Mucosa of rectum (tissue), 2 donors: ENCODE measurements around the gene ELAVL3.
A peak's percentile ranks its signal among the peaks of the same experiment; 100 is the strongest.

ENCODE experiments used
- H3K27ac ChIP-seq, 2 donors: one replicate each; pipeline ENCODE4 v1.7.0; 2013; ENCODE audit warnings: inconsistent platforms in 2 of 2, low read depth in 2 of 2, low read length in 2 of 2
- H3K27me3 ChIP-seq, 2 donors: one replicate each; pipeline ENCODE4 v1.7.0; 2013; ENCODE audit warnings: low read length in 2 of 2; ENCODE audit not compliant: control insufficient read depth in 2 of 2, insufficient read depth in 2 of 2
- H3K36me3 ChIP-seq, 2 donors: one replicate each; pipeline ENCODE4 v1.7.0; 2013; ENCODE audit warnings: low read length in 2 of 2; ENCODE audit not compliant: control insufficient read depth in 2 of 2, insufficient read depth in 2 of 2
- H3K4me1 ChIP-seq, 2 donors: one replicate each; pipeline ENCODE4 v1.7.0; 2013; ENCODE audit warnings: low read length in 2 of 2, mild to moderate bottlenecking in 1 of 2; ENCODE audit not compliant: control insufficient read depth in 2 of 2, insufficient read depth in 2 of 2
- H3K4me3 ChIP-seq, 2 donors: one replicate each; pipeline ENCODE4 v1.7.0; 2013; ENCODE audit warnings: low read length in 2 of 2
- H3K9ac ChIP-seq, 2 donors: one replicate each; pipeline ENCODE4 v1.7.0; 2013; ENCODE audit warnings: low read length in 2 of 2, low read depth in 1 of 2, mild to moderate bottlenecking in 1 of 2
- H3K9me3 ChIP-seq, 2 donors: one replicate each; pipeline ENCODE4 v1.7.0; 2013; ENCODE audit warnings: low read length in 2 of 2; ENCODE audit not compliant: control insufficient read depth in 2 of 2
- donor health status: healthy.
- donor health status: Normal muscosa, but diverticular disease.

Gene ELAVL3

DNA sequence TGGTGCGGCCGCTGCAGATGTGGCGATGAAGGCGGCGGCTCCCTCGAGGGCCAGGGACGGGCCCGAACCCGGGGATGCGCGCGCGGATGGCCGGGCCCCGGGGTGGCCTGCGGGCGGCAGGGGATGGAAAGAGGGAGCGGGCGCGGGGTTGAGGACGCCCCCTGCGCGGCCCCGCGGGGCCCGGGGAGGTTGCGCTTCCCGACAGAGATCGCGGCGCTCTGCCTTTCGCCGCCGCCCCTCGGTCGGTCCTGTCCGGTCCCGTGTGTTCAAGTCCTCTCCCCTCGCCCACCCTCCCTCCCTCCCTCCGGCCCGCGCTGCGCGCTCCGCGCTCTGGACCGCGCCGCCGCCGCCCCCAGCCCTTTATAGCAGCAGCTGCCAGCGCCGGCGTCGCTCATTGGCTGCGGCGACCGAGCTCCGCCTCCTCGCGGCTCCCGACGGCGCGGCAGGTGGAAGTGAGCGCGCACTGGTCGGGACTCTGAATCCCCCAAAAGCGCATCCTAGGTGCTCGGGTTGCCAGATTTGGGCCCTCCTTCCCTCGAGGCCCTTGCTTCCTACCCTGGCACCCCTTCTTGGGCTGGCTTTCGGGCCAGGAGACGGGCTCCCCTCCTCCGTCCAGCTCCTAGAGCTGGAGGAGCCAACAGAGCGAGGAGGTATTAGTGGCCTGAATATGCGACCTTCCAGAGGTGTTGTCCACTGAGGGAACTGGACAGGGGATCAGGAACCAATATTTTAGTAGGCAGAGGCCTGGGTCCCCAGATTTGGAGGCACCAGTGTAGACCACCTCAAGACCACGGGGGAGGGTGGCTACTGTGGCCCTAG lies at the start of gene ELAVL3:
ELAVL3 (minus strand) TSS at position 332 of the 819 bp plus-strand sequence. CDS start 438 bp downstream, outside the sequence.
- Histone ChIP-seq H3K4me1 (peaks cover 6 to 11% of the 10 kb centered on the region in 2 donors), H3K4me3 (peak within 1 kb of the TSS in 1 of 2 donors; percentile 17), H3K27ac (no peak within 1 kb of the TSS), H3K27me3 (peaks cover 11 to 25% of the 10 kb centered on the region in 2 donors), H3K36me3 (peaks cover 0 to 6% of the 10 kb centered on the region in 2 donors), H3K9ac (no peak within 1 kb of the TSS), H3K9me3 (no peaks in the 10 kb centered on the region)

DNA sequence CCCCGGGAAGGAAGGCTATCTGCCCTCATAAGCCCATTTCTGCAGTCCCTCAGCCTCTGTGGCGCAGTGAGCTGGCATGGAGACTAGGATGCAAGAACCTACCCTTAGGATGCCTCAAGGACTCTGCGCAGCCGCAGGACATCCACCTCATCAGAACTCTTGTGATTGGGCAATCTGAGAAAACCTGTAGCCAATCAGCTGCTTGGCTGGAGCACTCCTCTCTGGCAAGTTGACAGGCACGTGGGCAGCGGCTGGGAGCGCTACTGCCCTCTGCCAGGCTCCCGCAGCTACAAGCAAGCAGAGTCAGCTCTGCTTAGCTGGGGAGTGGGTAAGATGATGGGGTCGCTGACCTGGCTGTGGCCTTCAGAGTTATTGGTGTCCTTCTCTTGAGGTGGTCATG lies 49.6 kb upstream of the ELAVL3 start:
- H3K36me3 ChIP-seq, result peaks cover 0 to under 1% of the 10 kb centered on the region in 2 donors
- H3K27me3 ChIP-seq, result no peaks in the 10 kb centered on the region
- H3K9ac ChIP-seq, result no peak overlapping the region
- H3K27ac ChIP-seq, result no peak overlapping the region
- H3K4me3 ChIP-seq, result no peak overlapping the region
- no peaks in the 10 kb centered on the region for H3K9me3 ChIP-seq
- H3K4me1 ChIP-seq, result peaks cover 6 to 10% of the 10 kb centered on the region in 2 donors

DNA sequence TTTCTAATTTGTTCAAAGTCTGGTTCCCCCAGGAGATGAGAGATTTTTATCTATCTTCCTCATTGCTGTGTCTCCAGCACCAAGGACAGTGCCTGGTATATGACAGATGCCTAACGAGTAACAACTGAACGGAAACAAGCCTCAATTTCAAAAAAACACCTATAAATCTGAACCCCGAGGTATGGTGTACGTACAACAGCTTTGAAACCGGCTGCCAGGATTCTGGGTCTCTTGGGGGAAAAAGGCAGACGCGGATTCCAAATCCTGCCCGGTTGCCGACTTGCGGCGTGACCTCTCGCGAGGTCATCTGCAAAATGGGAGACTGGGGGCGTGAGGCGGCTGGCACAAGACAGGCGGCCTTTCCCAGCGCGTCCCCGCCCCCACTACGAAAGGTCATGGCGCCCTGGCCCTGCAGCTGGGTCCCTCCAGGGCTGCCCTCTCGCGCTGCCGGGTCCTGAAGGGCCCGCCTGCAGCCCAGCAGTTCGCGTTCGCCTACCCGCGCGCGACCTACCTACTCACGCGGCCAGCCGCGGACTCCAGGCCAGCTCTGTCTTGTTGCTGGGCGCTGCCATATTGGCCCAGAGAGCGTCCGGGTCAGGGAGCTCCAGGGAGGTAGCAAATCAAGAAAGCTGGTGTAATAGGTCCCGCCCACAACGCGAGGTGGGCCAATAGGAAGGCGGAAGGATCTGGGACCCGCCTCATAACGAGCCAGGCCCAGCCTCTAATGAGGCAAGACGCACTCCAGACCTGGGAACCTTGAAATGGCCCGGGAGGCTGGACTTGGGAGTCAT lies 47.9 kb upstream of the ELAVL3 start, which contains the start of gene ECSIT:
ECSIT (minus strand) TSS at position 584 of the 791 bp plus-strand sequence. CDS start 9,964 bp downstream, outside the sequence.
- peak within 1 kb of the TSS; percentile 94 to 95 for H3K27ac ChIP-seq
- peak within 1 kb of the TSS; percentile 69 to 86 for H3K9ac ChIP-seq
- no peaks in the 10 kb centered on the region for H3K27me3 ChIP-seq
- H3K4me1 ChIP-seq, result peaks cover 6 to 10% of the 10 kb centered on the region in 2 donors
- H3K36me3 ChIP-seq, result peaks cover 0 to 5% of the 10 kb centered on the region in 2 donors
- H3K9me3 ChIP-seq, result no peaks in the 10 kb centered on the region
- peak within 1 kb of the TSS; percentile 85 to 95 for H3K4me3 ChIP-seq

DNA sequence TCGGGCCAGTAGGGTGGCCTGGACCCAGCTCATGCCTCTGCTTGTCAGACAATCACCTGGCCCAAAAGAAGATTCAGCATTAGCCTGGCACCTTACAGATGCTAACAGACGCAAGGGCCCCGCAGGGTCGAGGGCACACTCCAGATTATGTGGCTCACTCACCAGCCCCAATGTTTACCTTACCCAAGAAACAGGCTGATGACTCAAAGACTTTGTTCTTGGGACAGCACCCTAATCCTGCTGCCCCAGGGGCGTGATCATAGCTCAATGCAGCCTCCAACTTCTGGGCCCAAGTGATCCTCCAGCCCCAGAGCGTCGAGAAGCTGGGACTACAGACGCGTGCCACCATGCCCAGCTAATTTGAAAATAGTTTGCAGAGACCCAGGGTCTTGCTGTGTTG lies 38.3 kb upstream of the ELAVL3 start:
- H3K9ac ChIP-seq, result no peak overlapping the region
- H3K27ac ChIP-seq, result no peak overlapping the region
- no peaks in the 10 kb centered on the region for H3K9me3 ChIP-seq
- H3K27me3 ChIP-seq, result no peaks in the 10 kb centered on the region
- H3K36me3 ChIP-seq, result peaks cover 13 to 18% of the 10 kb centered on the region in 2 donors
- no peak overlapping the region for H3K4me3 ChIP-seq
- no peaks in the 10 kb centered on the region for H3K4me1 ChIP-seq

DNA sequence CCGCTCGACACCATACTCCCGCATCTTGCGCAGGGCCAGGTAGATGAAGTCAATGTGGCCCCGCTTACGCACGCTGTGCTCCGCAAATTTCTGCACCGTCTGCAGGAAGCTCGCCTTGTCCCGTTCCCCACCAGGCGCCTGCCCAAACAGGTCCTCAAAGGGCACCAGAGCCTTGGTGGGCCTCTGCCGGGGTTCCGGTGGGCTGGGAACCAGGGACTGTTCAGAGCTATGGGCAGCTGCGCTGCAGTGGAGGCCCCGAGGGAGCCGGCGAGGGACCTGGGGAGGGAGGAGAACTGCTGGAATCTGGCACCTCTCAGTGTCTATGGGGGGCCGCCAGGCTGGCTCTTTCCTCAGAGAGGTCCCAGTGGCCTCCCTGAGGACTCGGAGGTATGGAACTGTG lies 33.1 kb upstream of the ELAVL3 start:
- H3K36me3 ChIP-seq, result peaks cover 26 to 34% of the 10 kb centered on the region in 2 donors
- no peaks in the 10 kb centered on the region for H3K27me3 ChIP-seq
- no peaks in the 10 kb centered on the region for H3K9me3 ChIP-seq
- H3K4me1 ChIP-seq, result no peaks in the 10 kb centered on the region
- no peak overlapping the region for H3K9ac ChIP-seq
- H3K4me3 ChIP-seq, result no peak overlapping the region
- no peak overlapping the region for H3K27ac ChIP-seq

DNA sequence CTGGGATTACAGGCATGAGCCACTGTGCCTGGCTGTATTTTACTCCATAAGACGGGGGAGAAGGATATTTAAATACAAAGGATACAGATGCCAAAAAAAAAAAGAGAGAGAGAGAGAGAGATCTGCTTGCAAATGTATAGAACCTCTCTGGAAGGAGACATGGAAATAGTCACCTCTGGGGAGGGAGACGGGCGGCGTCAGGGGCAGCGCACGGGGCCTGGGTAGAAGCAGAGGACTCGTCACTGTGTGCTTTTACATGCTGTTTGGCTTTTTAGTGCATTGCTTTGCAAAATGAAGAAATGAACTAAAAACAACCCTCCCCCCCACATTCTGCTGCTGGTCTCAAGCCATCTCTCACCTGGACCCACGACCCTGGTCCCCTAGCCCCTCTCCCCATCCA lies 29.6 kb upstream of the ELAVL3 start:
- Histone ChIP-seq H3K9me3 (no peaks in the 10 kb centered on the region), H3K4me3 (no peak overlapping the region), H3K27ac (no peak overlapping the region), H3K27me3 (no peaks in the 10 kb centered on the region), H3K4me1 (peaks cover 5 to 6% of the 10 kb centered on the region in 2 donors), H3K9ac (no peak overlapping the region), H3K36me3 (peaks cover 15 to 20% of the 10 kb centered on the region in 2 donors)

DNA sequence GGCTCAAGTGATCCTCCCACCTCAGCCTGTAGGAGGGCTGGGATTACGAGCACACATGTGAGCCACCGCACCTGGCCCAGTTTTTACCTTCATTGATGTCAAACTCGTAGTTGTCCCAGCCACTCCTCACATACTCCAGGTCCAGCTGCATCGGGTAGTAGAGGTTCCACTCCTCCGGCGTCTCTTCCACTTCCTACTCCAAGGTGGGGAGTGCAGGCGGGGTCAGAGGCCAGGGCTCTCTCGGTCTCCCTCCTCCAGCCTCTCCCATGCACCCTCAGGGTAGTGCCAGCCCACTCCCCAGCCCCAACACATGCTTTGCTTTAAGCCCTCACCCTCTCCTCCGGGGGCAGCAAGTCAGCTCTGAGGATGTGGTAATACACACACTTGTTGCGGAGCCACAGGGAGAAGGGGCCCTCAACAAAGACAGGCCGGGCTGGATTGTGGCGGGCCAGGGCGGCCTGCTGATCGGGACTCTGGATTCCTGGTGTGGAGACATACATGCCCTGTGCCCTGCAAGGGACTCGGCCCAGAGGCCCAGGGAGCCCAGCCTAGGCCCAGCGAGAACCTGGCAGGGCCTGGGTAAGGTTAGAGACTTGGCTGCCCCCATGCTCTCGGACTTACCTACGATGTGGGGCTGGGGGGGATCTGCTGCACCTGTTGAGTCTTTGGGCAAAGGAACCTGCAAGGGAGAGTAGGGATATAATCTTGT lies 26.7 kb upstream of the ELAVL3 start:
- no peak overlapping the region for H3K9ac ChIP-seq
- H3K4me1 ChIP-seq, result peaks cover 6 to 11% of the 10 kb centered on the region in 2 donors
- H3K27ac ChIP-seq, result no peak overlapping the region
- H3K27me3 ChIP-seq, result no peaks in the 10 kb centered on the region
- H3K4me3 ChIP-seq, result no peak overlapping the region
- H3K9me3 ChIP-seq, result no peaks in the 10 kb centered on the region
- H3K36me3 ChIP-seq, result peaks cover 0 to 12% of the 10 kb centered on the region in 2 donors

DNA sequence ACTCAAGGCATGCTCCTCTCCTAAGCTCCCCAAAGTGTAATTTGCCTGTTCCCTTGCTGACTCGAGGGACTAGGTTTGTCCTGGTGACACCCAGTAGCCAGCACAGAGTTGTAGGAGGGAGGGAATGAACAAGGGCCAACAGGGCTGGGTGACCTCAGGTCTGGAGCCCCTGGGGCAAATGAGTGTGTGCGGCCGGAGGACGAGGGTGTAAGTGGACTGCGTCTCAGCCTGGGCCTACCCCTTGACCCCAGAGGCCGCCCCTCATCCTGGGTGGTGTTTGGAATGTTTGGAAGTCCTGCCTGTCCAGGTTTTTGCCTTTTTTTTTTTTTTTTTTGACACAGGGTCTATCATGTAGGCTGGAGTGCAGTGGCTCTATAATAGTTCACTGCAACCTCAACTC lies 26.1 kb upstream of the ELAVL3 start:
- no peaks in the 10 kb centered on the region for H3K9me3 ChIP-seq
- H3K27ac ChIP-seq, result no peak overlapping the region
- peaks cover 0 to 7% of the 10 kb centered on the region in 2 donors for H3K36me3 ChIP-seq
- no peaks in the 10 kb centered on the region for H3K27me3 ChIP-seq
- H3K4me1 ChIP-seq, result peaks cover 6 to 11% of the 10 kb centered on the region in 2 donors
- no peak overlapping the region for H3K4me3 ChIP-seq
- no peak overlapping the region for H3K9ac ChIP-seq

DNA sequence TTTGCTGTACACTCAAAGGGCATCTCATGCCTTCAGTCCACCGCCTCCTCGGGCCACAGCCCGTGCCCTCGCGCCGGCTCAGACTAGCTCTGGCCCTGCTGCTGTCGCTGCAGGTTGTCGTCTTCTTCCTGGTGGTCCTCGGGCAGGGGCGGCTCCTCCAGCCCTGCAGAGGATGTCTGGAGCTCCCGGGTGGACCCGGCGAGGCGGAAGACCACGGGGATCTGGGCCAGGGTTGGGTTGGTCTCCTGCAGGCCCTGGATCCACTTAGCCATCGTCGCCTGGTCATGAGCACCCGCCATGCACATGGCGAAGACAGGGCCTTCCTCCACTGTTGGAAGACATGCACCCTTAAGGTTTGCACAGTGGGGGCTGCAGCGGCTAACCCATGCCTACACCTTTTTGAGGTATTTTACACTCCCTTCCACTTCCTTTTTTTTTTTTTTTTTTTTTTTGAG lies 25.3 kb upstream of the ELAVL3 start:
- H3K36me3 ChIP-seq, result peaks cover 0 to 2% of the 10 kb centered on the region in 2 donors
- no peaks in the 10 kb centered on the region for H3K9me3 ChIP-seq
- peak overlapping the region; percentile 81 to 85 for H3K4me3 ChIP-seq
- H3K27ac ChIP-seq, result peak overlapping the region; percentile 94
- peaks cover 6 to 11% of the 10 kb centered on the region in 2 donors for H3K4me1 ChIP-seq
- peak overlapping the region; percentile 72 to 90 for H3K9ac ChIP-seq
- H3K27me3 ChIP-seq, result no peaks in the 10 kb centered on the region
